SK-N-SH (cell line): Measurements from ENCODE around the gene TP53TG5. TPM values are rescaled to one million over a fixed set of nuclear protein-coding genes. Genes with fewer than 3 reads are reported as not detected.

Source experiments
- CTCF ChIA-PET: fragments of 300-600, 350-600 bp; formaldehyde crosslinking; extraction: SDS; loops from one replicate; lab custom pipeline; 2021; lab: Yijun Ruan, JAX
- POLR2A ChIA-PET: fragments of 350-600 bp; sonication (Branson Sonifier 250); formaldehyde crosslinking; extraction: SDS; loops from one replicate; lab custom pipeline; 2020; ENCODE audit warnings: antibody characterized with exemption, inconsistent platforms; lab: Yijun Ruan, JAX
- DNase-seq: peaks from one replicate; pipeline ENCODE4 v3.0.0; 2012
- H2AFZ ChIP-seq: fragments of 200-600 bp; sonication (generic); 2 replicates; pipeline ENCODE4 v1.8.1; 2016; ENCODE audit warnings: antibody characterized with exemption, mild to moderate bottlenecking, low read depth
- H3F3A ChIP-seq: fragments of 200-600 bp; sonication (generic); replicated peaks from 2 replicates; pipeline ENCODE3; 2016; ENCODE audit warnings: antibody characterized with exemption, mild to moderate bottlenecking; ENCODE audit not compliant: insufficient read depth
- H3K27ac ChIP-seq, 2 experiments: fragments of 200-500 bp in 1 of 2; fragments of 200-600 bp in 1 of 2; sonication (Bioruptor generic) in 1 of 2; sonication (generic), shearing (Covaris generic) in 1 of 2; 2 replicates each; pipeline versions ENCODE4 v1.5.1 to v1.6.1; 2014 to 2016; ENCODE audit warnings: low read depth in 2 of 2, inconsistent platforms in 1 of 2, low read length in 1 of 2, mild to moderate bottlenecking in 1 of 2, mixed read lengths in 1 of 2
- H3K27me3 ChIP-seq: fragments of 200-600 bp; sonication (generic), shearing (Covaris generic); 2 replicates; pipeline ENCODE4 v1.6.1; 2016; ENCODE audit warnings: mixed run types; ENCODE audit not compliant: insufficient read depth
- H3K36me3 ChIP-seq, 2 experiments: fragments of 200-500 bp in 1 of 2; fragments of 200-600 bp in 1 of 2; sonication (Bioruptor generic) in 1 of 2; sonication (generic) in 1 of 2; replicated peaks in 1 of 2; 2 replicates each; pipeline versions ENCODE3 to v1.5.1; 2014 to 2016; ENCODE audit warnings: low read length in 1 of 2, mild to moderate bottlenecking in 1 of 2; ENCODE audit not compliant: insufficient read depth in 2 of 2, control insufficient read depth in 1 of 2
- H3K4me1 ChIP-seq, 2 experiments: fragments of 200-500 bp in 1 of 2; fragments of 200-600 bp in 1 of 2; sonication (Bioruptor generic) in 1 of 2; sonication (generic), shearing (Covaris generic) in 1 of 2; 2 replicates each; pipeline versions ENCODE4 v1.5.1 to v1.6.1; 2014 to 2016; ENCODE audit warnings: low read depth in 1 of 2, low read length in 1 of 2, mixed run types in 1 of 2; ENCODE audit not compliant: insufficient read depth in 2 of 2, control insufficient read depth in 1 of 2
- H3K4me2 ChIP-seq: fragments of 200-600 bp; sonication (generic), shearing (Covaris generic); 2 replicates; pipeline ENCODE4 v1.6.1; 2017; ENCODE audit warnings: mixed run types
- H3K4me3 ChIP-seq, 2 experiments: fragments of 200-500 bp in 1 of 2; fragments of 200-600 bp in 1 of 2; sonication (Bioruptor generic) in 1 of 2; sonication (generic), shearing (Covaris generic) in 1 of 2; 2 replicates each; pipeline versions ENCODE4 v1.5.1 to v1.8.1; 2014 to 2016; ENCODE audit warnings: low read depth in 2 of 2, inconsistent platforms in 1 of 2, low read length in 1 of 2, mild to moderate bottlenecking in 1 of 2, mixed read lengths in 1 of 2, moderate library complexity in 1 of 2
- H3K79me2 ChIP-seq: fragments of 200-600 bp; sonication (generic); 2 replicates; pipeline ENCODE4 v1.8.1; 2017; ENCODE audit warnings: mild to moderate bottlenecking; ENCODE audit not compliant: insufficient read depth
- H3K9ac ChIP-seq: fragments of 200-600 bp; sonication (generic); 2 replicates; pipeline ENCODE4 v1.6.1; 2017; ENCODE audit warnings: mixed run types
- H3K9me2 ChIP-seq: fragments of 200-600 bp; sonication (generic); 2 replicates; pipeline ENCODE4 v1.6.1; 2017; ENCODE audit warnings: mixed run types
- H3K9me3 ChIP-seq: fragments of 200-600 bp; sonication (generic); 2 replicates; pipeline ENCODE4 v1.6.1; 2017; ENCODE audit warnings: mixed run types, mild to moderate bottlenecking, moderate library complexity
- H4K20me1 ChIP-seq: fragments of 200-600 bp; sonication (generic); 2 replicates; pipeline ENCODE4 v1.6.1; 2017; ENCODE audit warnings: mild to moderate bottlenecking, mixed run types; ENCODE audit not compliant: insufficient read depth
- ELF1 ChIP-seq: IDR thresholded peaks from 2 replicates; pipeline ENCODE4 v1.4.0; 2012
- EZH2phosphoT487 ChIP-seq: fragments of 200-600 bp; sonication (generic); IDR thresholded peaks from 2 replicates; pipeline ENCODE4 v1.6.1; 2017; ENCODE audit warnings: low read depth, mixed run types, mild to moderate bottlenecking, antibody characterized with exemption, moderate library complexity, borderline replicate concordance
- FOXJ3 ChIP-seq: sonication (generic); formaldehyde crosslinking; IDR thresholded peaks from 2 replicates; pipeline ENCODE4 v1.5.1; 2020; ENCODE audit warnings: mild to moderate bottlenecking, missing genetic modification reagents
- FOXM1 ChIP-seq: IDR thresholded peaks from 2 replicates; pipeline ENCODE4 v1.4.0; 2012; ENCODE audit warnings: low read depth, mild to moderate bottlenecking
- GABPA ChIP-seq: IDR thresholded peaks from 2 replicates; pipeline ENCODE4 v1.4.0; 2012; ENCODE audit warnings: low read depth, mild to moderate bottlenecking
- MEF2A ChIP-seq: IDR thresholded peaks from 2 replicates; pipeline ENCODE4 v1.4.0; 2012; ENCODE audit warnings: low read depth, borderline replicate concordance
- NFIC ChIP-seq: IDR thresholded peaks from 2 replicates; pipeline ENCODE4 v1.4.0; 2012; ENCODE audit warnings: borderline replicate concordance
- NRF1 ChIP-seq: IDR thresholded peaks from 2 replicates; pipeline ENCODE4 v1.6.1; 2012; ENCODE audit warnings: low read depth, mild to moderate bottlenecking, low read length
- RAD21 ChIP-seq: IDR thresholded peaks from 2 replicates; pipeline ENCODE4 v1.6.1; 2012; ENCODE audit warnings: mild to moderate bottlenecking, low read length
- RCOR1 ChIP-seq: fragments of 150-350 bp; IDR thresholded peaks from 2 replicates; pipeline ENCODE4 v1.6.1; 2017; ENCODE audit warnings: antibody characterized with exemption, low read length
- RXRA ChIP-seq: IDR thresholded peaks from 2 replicates; pipeline ENCODE4 v1.4.0; 2012; ENCODE audit warnings: low read depth, mild to moderate bottlenecking, borderline replicate concordance
- TAF1 ChIP-seq: IDR thresholded peaks from 2 replicates; pipeline ENCODE4 v1.6.1; 2012; ENCODE audit warnings: low read depth, mild to moderate bottlenecking, low read length, moderate library complexity, borderline replicate concordance
- TCF12 ChIP-seq: IDR thresholded peaks from 2 replicates; pipeline ENCODE4 v1.4.0; 2012
- ZBTB33 ChIP-seq: IDR thresholded peaks from 2 replicates; pipeline ENCODE4 v1.4.0; 2012; ENCODE audit warnings: low read depth, borderline replicate concordance
- WGBS: methylation state at CpG from one replicate; pipeline ENCODE4 v1.1.6; 2017; ENCODE audit warnings: low lambda C conversion rate; 5-methylcytosine and 5-hydroxymethylcytosine counted together
- polyA plus RNA-seq, 3 experiments: library from polyadenylated mRNA; depleted of rRNA; stranded (reverse); fragments of >200 nt; gene quantifications; 2 replicates each; pipeline ENCODE4 v1.2.3, GENCODE V29; 2012
- TF ChIP-seq, protein P1 (sequence below): IDR thresholded peaks from 2 replicates; pipeline ENCODE4 v1.6.1; 2012; ENCODE audit warnings: mild to moderate bottlenecking, low read depth, low read length, moderate library complexity
- TF ChIP-seq, protein P2 (sequence below): IDR thresholded peaks from 2 replicates; pipeline ENCODE4; 2012

Gene TP53TG5
- polyA plus RNA-seq, 1 of the 3 experiments (the other 2 are of a cell fraction) = not detected

DNA sequence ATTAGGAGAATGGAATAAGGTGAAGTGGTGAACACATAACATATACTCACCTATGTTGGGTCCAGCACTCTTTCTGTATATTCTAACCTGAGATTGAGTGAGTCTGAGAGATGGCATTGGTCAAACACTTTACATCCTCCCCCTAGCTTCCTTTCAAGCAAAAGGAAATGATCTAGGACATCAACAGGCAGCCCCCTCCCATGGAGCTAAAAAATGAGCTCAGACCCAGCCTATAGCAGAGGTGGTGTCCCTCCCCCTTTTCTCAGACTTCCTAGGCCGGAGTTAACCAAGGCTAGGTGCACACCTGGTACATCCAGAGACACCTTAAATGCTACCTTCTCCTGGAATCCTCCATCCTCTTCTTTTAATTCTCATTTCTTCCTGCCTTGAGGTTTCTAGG, 24.4 kb downstream of the TP53TG5 start:
- Histone ChIP-seq H3F3A (peaks cover 17% of the 10 kb centered on the region), H3K27me3 (no peaks in the 10 kb centered on the region), H3K4me3 (no peak overlapping the region), H2AFZ (no peak overlapping the region), H3K9ac (no peak overlapping the region), H3K36me3 (no peaks in the 10 kb centered on the region), H3K9me2 (no peaks in the 10 kb centered on the region), H3K79me2 (no peaks in the 10 kb centered on the region), H3K27ac (no peak overlapping the region), H4K20me1 (no peaks in the 10 kb centered on the region), H3K4me1 (peaks cover 2 to 3% of the 10 kb centered on the region in 2 experiments; a peak in 2 of 4 replicates), H3K4me2 (no peak overlapping the region), H3K9me3 (no peaks in the 10 kb centered on the region)
- POLR2A ChIA-PET = interaction anchor here (1.1 kb wide), 1 partner anchor 9 kb away, joined by 3 read pairs; the partner anchor contains the start of gene SYS1
- WGBS = 87% methylated on average over 1 of the region's 1 CpG
- DNase-seq = no peak
- no peak for TF ChIP-seq FOXM1
- TF ChIP-seq, protein P1, sequence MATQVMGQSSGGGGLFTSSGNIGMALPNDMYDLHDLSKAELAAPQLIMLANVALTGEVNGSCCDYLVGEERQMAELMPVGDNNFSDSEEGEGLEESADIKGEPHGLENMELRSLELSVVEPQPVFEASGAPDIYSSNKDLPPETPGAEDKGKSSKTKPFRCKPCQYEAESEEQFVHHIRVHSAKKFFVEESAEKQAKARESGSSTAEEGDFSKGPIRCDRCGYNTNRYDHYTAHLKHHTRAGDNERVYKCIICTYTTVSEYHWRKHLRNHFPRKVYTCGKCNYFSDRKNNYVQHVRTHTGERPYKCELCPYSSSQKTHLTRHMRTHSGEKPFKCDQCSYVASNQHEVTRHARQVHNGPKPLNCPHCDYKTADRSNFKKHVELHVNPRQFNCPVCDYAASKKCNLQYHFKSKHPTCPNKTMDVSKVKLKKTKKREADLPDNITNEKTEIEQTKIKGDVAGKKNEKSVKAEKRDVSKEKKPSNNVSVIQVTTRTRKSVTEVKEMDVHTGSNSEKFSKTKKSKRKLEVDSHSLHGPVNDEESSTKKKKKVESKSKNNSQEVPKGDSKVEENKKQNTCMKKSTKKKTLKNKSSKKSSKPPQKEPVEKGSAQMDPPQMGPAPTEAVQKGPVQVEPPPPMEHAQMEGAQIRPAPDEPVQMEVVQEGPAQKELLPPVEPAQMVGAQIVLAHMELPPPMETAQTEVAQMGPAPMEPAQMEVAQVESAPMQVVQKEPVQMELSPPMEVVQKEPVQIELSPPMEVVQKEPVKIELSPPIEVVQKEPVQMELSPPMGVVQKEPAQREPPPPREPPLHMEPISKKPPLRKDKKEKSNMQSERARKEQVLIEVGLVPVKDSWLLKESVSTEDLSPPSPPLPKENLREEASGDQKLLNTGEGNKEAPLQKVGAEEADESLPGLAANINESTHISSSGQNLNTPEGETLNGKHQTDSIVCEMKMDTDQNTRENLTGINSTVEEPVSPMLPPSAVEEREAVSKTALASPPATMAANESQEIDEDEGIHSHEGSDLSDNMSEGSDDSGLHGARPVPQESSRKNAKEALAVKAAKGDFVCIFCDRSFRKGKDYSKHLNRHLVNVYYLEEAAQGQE = no peak
- no peak for TF ChIP-seq ZBTB33
- no peak for TF ChIP-seq EZH2phosphoT487
- TF ChIP-seq NFIC = no peak
- no peak for TF ChIP-seq NRF1
- TF ChIP-seq, protein P2, sequence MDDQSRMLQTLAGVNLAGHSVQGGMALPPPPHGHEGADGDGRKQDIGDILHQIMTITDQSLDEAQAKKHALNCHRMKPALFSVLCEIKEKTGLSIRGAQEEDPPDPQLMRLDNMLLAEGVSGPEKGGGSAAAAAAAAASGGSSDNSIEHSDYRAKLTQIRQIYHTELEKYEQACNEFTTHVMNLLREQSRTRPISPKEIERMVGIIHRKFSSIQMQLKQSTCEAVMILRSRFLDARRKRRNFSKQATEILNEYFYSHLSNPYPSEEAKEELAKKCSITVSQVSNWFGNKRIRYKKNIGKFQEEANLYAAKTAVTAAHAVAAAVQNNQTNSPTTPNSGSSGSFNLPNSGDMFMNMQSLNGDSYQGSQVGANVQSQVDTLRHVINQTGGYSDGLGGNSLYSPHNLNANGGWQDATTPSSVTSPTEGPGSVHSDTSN = no peak
- no peak for TF ChIP-seq GABPA
- TF ChIP-seq ELF1 = no peak
- no peak for TF ChIP-seq TCF12
- TF ChIP-seq RCOR1 = no peak
- no peak for TF ChIP-seq FOXJ3 (CRISPR knock-in tag)
- no peak for TF ChIP-seq RXRA
- no peak for TF ChIP-seq TAF1
- TF ChIP-seq RAD21 = no peak
- TF ChIP-seq MEF2A = no peak
- CTCF ChIA-PET = interaction anchor here (1.5 to 2.7 kb wide), 3 partner anchors 9 to 83 kb away, joined by 3 to 14 read pairs (median 11); partner anchors contain the start of gene SYS1
